ENCODE data around the gene TOP2B.

The TOP2B gene

DNA sequence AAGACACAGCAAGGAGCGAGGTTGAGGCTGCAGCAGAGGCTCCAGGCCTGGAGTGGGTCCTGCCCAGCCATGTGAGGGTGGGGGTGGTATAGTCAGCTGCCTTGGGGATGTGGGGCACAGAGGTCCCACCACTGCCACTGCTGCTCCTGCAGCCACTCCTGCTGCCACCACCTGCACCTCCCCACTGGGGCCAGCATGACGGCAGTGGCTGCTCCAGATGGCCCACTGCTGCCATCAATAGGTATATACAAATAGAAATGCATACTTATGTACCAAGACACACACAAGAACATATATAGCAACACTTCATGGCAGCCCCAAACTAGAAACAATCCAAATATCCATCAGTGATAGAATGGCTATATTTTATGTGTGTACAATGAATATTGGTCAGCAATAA lies 10.0 kb upstream of the TOP2B start:
- DNase-seq = no peak

DNA sequence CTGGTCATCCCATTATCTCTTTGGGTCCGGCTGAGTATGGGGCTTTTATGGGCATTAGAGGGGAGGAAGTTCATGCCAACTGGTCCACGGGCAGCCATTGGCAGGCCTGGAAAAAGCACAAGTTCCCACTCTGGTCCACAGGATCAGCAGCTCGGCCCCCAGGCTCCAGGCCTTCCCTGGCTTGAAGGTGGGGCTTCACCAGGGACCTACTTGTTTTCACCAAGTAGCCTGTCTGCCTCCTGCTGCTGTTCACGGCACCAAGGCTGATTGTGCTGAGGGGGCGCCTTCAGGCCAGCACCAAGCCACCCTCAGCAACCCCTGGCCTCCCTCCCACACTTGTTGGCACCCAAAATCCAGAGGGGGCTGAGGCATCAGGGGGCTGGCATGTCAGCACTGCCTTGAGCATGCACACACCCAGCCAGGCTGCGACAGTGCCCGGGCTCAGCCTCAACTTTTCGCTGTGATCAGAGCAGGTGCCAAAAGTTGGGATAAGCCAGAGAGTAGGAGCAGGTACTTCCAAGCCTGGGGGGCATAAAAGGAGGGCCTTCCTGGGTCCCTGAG lies 9.1 kb upstream of the TOP2B start:
- DNase-seq = no peak

DNA sequence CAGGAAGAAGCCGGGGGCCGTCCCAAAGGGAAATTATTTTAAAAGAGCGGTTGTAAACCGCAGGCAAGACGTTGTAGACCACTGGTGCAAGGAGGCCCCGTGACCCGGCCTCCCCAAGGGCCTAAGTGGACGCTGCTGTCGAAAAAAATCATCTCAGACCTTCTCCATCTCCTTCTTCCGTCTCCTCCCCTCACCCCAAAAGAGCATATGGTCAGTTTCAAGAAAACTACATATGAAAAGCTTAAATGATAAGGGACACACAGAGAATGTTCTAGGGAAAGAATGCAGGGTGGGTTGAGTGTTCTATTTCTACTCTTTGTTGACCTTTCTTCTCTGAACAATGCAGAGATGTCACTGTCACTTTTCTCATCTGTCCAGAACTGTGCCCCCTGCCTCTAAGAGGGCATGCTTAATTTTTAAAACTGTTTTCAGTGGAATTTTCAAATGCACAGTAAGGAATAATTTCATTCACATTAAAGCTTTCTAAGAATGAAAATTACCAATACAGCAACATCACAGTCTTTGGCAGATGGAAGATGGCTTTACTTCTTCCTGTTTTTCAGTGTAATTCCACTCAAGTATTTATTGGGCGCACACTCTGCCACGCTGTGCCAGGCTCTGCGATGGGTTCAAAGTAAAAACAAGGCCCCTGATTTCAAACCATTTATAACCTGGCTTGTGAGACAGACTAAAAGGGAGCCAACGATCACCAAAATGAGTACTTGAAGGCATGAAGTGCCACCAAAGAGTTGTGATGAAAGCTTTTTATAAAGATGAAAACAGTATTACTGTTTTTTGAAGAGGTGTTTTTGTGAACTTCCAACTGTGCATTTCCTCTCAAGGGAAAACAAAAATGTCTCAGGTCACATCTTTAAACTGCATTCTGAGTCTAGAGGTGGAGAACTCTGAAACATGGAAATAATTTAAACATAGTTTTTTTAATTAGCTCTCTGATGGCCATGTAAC lies 891 bp upstream of the TOP2B start:
- peak; percentile 8 for DNase-seq

DNA sequence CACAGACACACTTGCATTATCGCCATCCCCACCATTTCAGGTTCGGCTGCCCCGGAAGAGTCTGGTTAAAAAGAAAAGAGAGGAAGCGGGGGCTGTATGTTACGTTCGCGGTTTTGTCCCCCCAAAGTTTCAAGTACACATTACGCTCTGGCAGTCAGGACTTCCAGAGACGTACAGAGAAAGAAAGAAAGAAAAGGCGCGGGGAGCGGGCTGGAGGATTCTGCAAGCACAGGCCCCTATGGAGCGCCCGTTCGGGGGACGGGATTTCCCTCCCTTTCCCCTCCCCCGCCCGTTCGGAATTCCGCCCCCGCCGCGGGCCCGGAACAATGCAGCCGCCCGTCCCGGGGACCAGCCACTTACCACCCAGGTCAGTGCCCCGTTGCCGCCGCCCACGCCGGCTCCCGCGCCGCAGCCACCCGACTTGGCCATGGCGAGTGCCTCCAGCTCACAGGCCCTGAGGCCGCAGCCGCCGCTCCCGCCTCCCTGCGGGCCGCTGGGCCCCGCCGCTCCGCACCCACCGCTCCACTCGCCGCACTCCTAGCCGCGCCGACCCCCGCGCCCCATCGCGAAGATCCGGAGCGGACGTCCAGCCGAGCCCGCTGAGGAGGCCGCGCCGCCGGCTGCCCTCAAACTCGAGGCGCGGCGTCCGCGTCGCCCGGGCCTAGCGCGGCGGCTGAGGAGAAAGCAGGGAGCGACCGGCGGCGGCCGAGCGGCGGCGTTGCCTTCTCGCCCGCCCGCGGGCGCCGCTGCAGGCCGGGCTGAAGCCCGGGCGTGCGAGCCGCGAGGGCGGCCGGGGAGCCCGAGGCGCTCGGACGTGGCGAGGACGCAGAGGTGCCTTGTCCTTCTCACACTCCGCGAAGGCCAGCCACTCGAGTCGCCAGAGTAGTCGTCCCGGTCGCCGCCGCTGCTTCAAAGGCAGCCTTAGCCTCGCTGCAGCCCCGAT lies 567 bp downstream of the TOP2B start:
- DNase-seq = peak; percentile 44

DNA sequence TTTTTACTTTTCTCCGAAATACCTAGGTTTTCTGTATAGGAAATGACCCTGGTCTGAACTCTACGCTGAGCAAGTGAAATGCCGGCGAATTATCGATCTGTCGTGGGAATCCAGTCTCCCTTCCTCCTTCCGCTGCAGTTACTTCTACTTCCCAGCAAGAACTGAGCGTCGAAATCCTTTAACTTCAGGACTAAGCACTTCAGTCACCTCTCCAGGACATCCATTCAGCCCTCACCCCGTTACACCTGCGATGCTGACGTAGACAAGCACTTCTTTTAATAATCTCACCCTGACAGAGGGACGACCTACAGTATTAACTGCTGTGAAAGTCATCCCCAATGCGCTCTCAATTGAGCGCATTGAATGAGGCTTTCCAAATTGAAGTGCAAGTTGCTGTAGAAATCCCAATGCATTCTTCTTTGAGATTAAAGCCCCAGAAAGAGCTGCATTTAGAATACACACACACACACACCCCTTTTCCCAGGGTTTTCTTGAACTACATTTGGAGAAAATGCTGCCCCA lies 1.3 kb downstream of the TOP2B start:
- DNase-seq = peak; percentile 33

DNA sequence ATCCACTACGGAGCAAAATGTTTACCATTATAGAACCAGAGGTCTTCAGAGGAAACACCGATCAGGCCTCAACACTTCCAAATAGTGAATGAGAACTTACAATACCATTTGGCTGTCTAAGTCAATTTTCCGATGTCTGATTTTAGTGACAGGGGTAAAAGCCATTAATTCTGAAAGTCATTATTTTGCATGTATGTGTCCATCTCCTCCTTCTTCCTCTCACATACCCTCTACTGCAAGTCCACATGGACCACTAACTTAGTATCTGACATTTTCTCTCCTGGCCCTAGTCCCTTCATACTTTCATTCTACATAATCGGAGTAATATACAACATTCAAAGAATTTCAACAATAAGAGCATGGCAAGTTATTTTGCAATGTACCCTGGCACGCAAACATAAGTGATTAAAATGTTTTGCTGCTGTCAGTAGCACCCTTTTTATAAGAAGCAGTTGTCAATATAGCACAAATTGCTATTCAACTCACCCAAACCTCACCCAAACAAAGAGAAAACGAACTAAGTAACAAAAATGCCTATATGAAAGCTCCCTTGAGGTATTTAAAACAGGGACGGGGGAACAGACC lies 1.9 kb downstream of the TOP2B start:
- DNase-seq = no peak

DNA sequence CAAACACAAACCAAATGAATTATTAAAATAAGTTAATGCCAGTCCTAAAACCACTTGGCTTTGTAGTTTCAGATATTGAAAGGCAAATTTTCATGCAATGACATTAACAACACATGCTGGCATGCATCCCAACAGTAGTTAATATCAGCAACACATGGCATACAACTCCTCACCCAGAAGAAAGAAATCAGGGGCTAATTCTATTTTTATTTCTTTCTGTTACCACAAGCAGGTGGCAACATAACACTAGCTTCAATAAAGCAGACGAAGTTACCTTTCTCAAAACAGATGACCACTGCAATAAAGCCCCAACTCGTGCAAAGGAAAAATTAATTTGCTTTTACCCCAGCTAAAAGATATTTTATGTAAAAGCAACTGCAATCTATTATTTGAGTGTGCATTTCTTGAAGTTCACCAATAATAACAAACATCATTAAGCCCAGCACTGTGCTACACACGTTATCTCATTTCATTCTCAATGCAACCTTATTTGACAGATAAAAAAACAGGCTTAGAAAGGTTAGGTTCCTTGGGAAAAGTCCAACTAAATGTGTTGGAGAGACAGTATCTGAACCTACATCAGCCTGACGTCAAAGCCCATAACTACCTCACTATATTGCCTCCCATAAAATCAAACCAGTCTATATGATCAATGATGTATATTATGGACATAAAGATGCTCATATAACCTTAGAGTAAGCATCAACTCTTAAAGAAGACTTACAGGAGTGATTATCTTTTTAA lies 2.8 kb downstream of the TOP2B start:
- DNase-seq = no peak

DNA sequence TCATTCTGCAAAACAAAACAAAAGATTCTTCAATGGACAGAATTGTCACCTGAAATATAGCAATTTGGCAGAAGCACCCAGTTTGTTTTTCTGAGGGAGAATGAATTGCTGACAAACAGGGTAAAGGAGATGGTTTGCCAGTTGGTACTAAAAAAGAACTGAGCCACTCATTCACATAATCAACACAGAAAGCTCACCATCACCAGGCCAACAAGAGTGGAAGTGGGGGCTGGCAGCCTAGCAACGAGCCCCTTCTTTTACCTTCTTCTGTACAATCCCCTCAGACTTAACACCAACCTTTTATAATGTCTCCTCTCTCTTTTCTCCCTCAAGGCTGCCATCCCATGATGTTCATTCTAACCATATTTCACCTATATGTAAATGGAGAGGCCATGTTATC lies 5.9 kb downstream of the TOP2B start:
- DNase-seq = no peak

DNA sequence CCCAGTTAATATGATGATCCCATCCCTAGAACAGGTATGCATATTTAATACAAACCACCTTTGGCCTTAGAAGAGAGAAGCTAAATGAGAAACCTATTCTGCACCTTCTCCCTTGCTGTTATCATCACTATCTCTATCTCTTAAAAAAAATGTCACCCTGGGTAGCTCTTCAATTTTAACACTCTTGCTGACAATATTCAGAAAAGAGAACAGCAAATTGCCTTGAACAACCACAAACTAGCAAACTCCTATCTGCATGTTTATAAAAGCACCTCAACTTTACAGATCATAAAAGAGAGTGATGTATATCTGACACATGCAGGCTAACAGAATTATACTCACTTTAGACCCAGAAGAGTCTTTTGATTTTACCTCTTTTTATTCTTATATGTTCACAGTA lies 7.4 kb downstream of the TOP2B start:
- DNase-seq = no peak

DNA sequence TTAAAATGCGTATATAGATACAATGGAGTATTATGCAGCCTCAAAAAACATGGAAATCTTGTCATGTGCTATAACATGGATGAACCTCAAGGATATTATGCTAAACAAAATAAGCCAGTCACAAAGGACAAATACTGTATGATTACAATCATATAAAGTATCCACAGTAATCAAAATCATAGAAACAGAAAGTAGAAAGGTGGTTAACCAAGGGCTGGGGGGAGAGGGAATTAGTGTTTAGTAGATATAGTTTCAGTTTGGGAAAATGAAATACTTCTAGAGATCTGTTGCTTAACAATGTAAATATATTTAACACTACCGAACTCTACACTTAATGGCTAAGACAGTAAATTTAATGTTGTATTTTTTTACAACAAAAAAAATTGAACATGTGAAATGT lies 9.0 kb downstream of the TOP2B start:
- no peak for DNase-seq

DNA sequence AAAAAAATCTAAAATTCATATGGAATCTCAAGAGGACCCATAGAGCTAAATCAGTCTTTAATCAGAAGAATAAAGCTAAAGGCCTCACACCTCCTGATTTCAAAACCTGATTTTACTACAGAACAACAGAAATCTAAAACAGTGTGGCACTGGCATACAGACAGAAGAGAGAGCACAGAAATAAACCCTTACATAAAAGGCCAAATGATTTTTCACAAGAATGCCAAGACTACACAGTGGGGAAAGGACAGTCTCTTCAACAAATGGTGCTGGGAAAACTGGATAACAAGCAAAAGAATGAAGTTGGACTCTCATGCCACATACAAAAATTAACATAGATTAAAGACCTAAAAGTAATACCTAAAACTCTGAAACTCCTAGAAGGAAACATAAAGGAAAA lies 10.1 kb downstream of the TOP2B start:
- DNase-seq = no peak

DNA sequence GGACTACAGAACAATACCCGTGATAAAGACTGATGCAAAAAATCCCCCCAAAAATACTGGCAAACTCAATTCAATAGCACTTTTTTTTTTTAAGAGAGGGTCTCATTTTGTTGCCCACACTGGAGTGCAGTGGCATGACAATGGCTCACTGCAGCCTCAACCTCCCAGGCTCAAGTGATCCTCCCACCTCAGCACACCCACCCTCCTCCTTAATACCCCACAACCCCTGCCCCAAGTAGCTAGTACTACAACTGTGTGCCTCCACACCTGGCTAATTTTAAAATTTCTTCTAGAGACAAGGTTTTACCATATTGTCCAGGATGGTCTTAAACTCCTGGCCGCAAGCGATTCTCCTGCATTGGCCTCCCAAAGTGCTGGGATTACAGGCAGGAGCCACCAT lies 11.4 kb downstream of the TOP2B start:
- DNase-seq = no peak

DNA sequence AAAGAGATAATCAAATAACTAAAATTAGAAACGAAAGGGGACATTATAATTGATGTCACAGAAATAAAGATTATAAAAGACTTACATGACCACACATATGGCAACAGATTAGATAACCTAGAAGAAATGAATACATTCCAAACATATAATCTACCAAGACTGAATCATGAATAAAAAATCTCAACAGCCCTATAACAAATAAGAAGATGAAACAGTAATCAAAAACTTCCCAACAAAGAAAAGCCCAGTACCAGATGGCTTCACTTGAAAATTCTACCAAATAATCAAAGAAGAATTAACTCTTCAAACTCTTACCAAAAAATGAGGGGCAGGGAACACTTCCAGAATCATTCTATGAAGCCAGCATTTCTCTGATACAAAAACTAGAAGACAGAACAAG lies 11.8 kb downstream of the TOP2B start:
- no peak for DNase-seq

DNA sequence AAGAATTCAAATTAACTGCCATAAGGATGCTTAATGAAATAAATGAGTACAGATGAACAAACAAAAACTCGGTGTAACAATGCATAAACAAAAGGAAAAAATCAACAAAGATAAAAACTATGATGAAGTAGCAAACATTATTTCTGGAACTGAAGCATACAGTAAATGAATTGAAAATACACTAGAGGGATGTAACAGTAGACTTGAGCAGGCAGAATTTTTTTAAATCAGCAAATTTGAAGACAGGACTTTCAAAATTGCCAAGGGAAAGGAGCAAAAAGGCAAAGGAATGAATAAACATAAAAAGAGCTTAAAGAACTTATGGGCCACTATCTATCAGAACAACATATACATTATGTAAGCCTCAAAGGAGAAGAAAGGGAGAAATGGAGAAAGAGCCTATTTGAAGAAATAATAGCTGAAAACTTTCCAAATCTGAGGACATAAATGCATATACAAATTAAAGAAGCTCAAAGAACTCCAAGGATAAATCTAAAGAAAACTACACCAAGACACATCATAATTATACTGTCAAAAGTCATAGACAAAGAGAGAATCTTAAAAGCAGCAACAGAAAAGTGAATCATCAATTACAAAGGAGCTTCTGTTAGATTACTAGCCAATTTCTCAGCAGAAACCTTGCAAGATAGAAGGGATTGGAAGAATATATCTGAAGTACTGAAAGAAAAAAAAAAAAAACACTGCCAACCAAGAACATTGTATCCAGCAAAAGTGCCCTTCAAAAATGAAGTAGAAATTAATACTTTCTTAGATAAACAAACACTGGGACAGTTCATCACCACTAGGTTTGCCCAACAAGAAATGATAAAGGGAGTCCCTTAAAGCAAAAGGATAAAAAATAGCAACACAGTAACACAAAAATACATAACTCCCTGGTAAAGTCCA lies 15.5 kb downstream of the TOP2B start:
- no peak for DNase-seq

DNA sequence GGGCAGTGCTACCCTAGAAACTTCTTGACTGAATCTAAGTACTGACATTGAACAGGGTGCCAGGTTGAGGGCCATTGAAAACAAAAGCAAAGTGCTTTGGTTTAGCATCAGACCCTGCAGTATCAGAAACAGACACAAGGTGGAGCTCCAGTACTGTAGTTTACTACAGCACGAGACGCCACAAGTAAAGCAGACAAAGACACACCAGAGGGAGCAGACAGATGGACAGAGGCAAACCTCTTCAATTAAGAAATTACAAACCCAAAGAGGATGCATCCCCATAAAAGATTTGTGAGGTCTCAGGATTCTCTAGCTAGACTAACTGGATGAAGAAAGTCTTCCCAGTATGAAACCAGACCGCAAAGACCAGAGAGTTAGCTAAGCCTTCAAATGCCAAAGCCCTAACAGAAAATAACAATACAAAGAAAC lies 16.6 kb downstream of the TOP2B start:
- peak; percentile 87 for DNase-seq

DNA sequence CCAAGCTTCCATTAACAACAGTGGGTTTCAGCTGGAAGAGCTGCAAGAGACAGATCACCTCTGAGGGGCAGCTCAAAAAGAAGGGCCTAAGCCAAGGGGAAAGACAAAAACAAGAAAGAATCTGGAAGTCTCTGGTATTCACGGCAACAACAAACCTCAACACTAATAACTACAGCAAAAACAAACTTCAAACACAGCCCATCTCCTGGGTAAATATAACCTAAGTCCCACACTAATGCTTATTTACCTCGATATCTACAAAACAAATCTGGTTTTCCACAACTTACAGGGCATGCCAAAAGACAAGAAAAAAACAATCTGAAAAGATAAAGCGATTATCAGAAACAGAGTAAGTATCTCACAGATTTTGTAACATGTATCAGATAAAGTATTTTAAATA lies 29.7 kb downstream of the TOP2B start:
- DNase-seq = no peak

DNA sequence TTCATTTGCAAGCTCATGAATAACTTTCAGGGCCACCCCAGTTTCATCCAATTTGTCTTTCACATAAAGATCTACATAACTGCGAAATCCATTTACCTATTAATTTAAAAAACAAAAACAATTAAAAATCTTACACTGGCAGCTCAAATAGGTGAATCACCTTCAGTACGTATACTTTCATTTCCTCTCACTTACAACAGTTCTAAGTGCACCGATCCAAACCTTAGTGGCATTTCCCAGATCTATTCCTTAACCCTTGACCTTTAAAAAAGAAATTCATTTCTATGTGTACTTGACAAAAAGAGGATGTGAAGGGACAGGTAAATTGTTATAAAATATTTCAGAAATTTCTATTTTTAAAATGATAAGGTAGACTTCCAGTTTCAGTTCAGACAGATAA lies 30.8 kb downstream of the TOP2B start:
- no peak for DNase-seq

DNA sequence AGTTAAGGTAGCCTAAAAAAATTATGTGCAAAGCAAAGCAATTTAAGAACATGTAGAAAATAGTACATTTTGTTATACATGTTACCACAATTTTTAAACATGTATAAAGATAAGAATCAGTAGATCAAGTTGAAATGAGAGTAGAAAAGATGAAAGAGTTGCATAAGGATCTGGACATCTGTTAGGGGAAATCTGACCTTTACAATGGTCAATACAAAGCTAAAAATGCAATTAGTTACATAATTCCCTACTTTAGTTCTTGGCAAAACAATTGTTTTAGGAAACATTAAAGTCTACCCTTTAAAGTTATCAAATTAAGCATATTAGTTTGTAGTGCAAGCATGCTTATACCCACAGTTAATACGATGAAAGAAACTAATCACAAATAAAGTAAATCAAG lies 32.7 kb downstream of the TOP2B start:
- DNase-seq = no peak

DNA sequence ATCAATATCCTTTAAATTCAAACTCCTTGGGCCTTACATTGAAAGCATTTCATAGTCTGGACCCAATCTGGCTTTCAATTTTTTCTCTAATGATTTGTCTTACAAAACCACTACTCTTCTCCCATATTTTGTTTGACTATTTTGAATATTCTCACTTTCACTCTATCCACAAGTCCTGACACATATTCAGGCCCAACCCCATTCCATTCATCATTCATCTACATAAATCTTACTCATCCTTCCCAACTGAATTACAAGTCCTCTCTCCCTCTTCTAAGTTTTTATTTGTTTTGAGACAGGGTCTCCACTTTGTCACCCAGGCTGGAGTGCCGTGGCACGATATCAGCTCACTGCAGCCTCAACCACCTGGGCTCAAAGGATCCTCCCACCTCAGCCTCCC lies 43.6 kb downstream of the TOP2B start:
- no peak for DNase-seq

DNA sequence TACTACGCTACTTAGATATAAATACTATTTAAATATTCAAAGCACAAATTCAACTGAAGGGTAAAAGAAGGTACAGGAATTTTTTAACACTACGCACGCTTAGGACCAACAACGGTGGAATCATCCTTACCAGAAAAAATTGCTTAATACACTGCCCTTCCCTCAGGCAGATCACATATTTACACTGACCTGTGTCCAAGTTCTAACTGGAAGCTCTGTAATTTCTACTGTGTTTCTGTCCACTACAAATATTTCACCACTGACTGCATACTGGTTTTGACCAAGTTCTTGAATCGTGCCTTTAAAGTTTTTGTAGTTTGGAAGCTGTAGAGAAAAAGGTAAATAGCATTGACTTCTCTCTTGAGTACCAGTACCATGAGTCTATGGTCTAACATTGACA lies 44.2 kb downstream of the TOP2B start:
- DNase-seq = no peak

DNA sequence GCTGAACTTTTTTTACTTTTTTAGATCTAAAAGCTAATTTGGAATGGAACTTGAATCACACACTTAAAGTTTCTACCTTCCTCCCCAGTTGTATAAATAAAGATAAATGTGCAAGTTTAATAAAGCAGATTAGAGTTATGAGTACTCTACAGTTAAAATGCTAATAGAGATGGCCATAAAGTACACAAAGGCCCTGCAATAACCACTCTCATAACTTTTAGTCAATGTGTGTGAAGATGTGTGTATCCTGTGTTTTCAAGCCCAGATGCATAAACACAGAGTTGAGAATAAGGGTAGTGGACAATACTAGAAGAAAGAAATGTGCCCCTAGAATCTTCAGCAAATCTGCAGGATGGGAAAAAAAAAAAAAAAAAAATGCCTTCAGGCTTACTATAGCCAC lies 45.3 kb downstream of the TOP2B start:
- no peak for DNase-seq
